ENCODE measurements around the gene LAMC2. TPM values are rescaled to one million over a fixed set of nuclear protein-coding genes. Genes with fewer than 3 reads are reported as not detected.

LAMC2 gene
- polyA plus RNA-seq, 3 donors = not detected

- TF ChIP-seq CTCF (IDR thresholded peaks at IDR 0.05) = no peak
- Mint-ChIP-seq H3K27me3 (ENCODE audit: low read depth in 3 of 3) (peaks cover 1 to 14% (median 7%) of the 10 kb centered on the region in 3 donors), H3K4me3 (no peak overlapping the region), H3K27ac (no peak overlapping the region), H3K9me3 (peaks cover 0 to 15% (median 7%) of the 10 kb centered on the region in 7 donors), H3K36me3 (no peaks in the 10 kb centered on the region), H3K4me1 (peaks cover 22% of the 10 kb centered on the region)
- no peaks in the 10 kb centered on the region for H3K36me3 ChIP-seq (replicated peaks in 1 of 2; ENCODE audit: control insufficient read depth in 1 of 2, insufficient read depth in 2 of 2, low read length in 2 of 2)
- no peak overlapping the region for H3K4me2 ChIP-seq (replicated peaks; ENCODE audit: extremely low read depth, low read length, poor library complexity, severe bottlenecking)
- 87% methylated on average over 3 of the region's 5 CpGs for WGBS (ENCODE audit: insufficient coverage)
- H3K27ac ChIP-seq (ENCODE audit: low read depth in 1 of 2, low read length in 2 of 2) = no peak overlapping the region
- H3K9me3 ChIP-seq (replicated peaks in 1 of 2; ENCODE audit: control insufficient read depth in 1 of 2, insufficient read depth in 1 of 2, low read length in 2 of 2) = peaks cover 0 to 4% of the 10 kb centered on the region in 2 donors
- no peaks in the 10 kb centered on the region for H4K20me1 ChIP-seq (ENCODE audit: insufficient read depth, low read length)
- no peaks in the 10 kb centered on the region for H3K79me2 ChIP-seq (ENCODE audit: insufficient read depth, low read length)
- H3K27me3 ChIP-seq (ENCODE audit: control insufficient read depth in 2 of 2, insufficient read depth in 2 of 2, low read length in 2 of 2) = no peaks in the 10 kb centered on the region
- no peak overlapping the region for H3K9ac ChIP-seq (ENCODE audit: insufficient read depth, low read length, poor library complexity, severe bottlenecking)
- no peak for DNase-seq
- intact Hi-C loops (cut with micrococcal nuclease) = no loop called here
- H3K4me3 ChIP-seq (replicated peaks in 1 of 3; ENCODE audit: low read depth in 2 of 3, low read length in 3 of 3) = no peak overlapping the region
- H2AFZ ChIP-seq (ENCODE audit: insufficient read depth, low read depth, low read length, poor library complexity, severe bottlenecking) = no peak overlapping the region
- H3K4me1 ChIP-seq (ENCODE audit: control insufficient read depth in 1 of 2, insufficient read depth in 2 of 2, low read length in 2 of 2) = peaks cover 10 to 14% of the 10 kb centered on the region in 2 donors
Observed at GRCh38 chr1:183249941-183250452, 63.9 kb downstream of the LAMC2 start.

- H3K4me3 ChIP-seq (replicated peaks in 1 of 3; ENCODE audit: low read depth in 2 of 3, low read length in 3 of 3) = no peak overlapping the region
- Mint-ChIP-seq H3K4me3 (no peak overlapping the region), H3K27ac (peak overlapping the region in 1 of 7 donors; percentile 37), H3K36me3 (no peaks in the 10 kb centered on the region), H3K4me1 (peaks cover 9% of the 10 kb centered on the region), H3K9me3 (peaks cover 0 to 20% (median 15%) of the 10 kb centered on the region in 7 donors), H3K27me3 (ENCODE audit: low read depth in 3 of 3) (peaks cover 5 to 12% (median 7%) of the 10 kb centered on the region in 3 donors)
- no peak for TF ChIP-seq CTCF (IDR thresholded peaks at IDR 0.05)
- no peaks in the 10 kb centered on the region for H4K20me1 ChIP-seq (ENCODE audit: insufficient read depth, low read length)
- no peaks in the 10 kb centered on the region for H3K36me3 ChIP-seq (replicated peaks in 1 of 2; ENCODE audit: control insufficient read depth in 1 of 2, insufficient read depth in 2 of 2, low read length in 2 of 2)
- intact Hi-C loops (cut with micrococcal nuclease) = no loop called here
- DNase-seq = no peak
- no peak overlapping the region for H3K9ac ChIP-seq (ENCODE audit: insufficient read depth, low read length, poor library complexity, severe bottlenecking)
- peaks cover 0 to 4% of the 10 kb centered on the region in 2 donors for H3K9me3 ChIP-seq (replicated peaks in 1 of 2; ENCODE audit: control insufficient read depth in 1 of 2, insufficient read depth in 1 of 2, low read length in 2 of 2)
- 97% methylated on average over 10 of the region's 12 CpGs for WGBS (ENCODE audit: insufficient coverage)
- no peak overlapping the region for H3K27ac ChIP-seq (ENCODE audit: low read depth in 1 of 2, low read length in 2 of 2)
- H3K4me2 ChIP-seq (replicated peaks; ENCODE audit: extremely low read depth, low read length, poor library complexity, severe bottlenecking) = no peak overlapping the region
- peaks cover 0 to 1% of the 10 kb centered on the region in 2 donors for H3K4me1 ChIP-seq (ENCODE audit: control insufficient read depth in 1 of 2, insufficient read depth in 2 of 2, low read length in 2 of 2)
- no peaks in the 10 kb centered on the region for H3K27me3 ChIP-seq (ENCODE audit: control insufficient read depth in 2 of 2, insufficient read depth in 2 of 2, low read length in 2 of 2)
- no peaks in the 10 kb centered on the region for H3K79me2 ChIP-seq (ENCODE audit: insufficient read depth, low read length)
- H2AFZ ChIP-seq (ENCODE audit: insufficient read depth, low read depth, low read length, poor library complexity, severe bottlenecking) = no peak overlapping the region
Observed at GRCh38 chr1:183251101-183251958, 65.3 kb downstream of the LAMC2 start.
